ENCODE measurements around the gene PRRX1.
A peak's percentile ranks its signal among the peaks of the same experiment; 100 is the strongest.

The PRRX1 gene

DNA sequence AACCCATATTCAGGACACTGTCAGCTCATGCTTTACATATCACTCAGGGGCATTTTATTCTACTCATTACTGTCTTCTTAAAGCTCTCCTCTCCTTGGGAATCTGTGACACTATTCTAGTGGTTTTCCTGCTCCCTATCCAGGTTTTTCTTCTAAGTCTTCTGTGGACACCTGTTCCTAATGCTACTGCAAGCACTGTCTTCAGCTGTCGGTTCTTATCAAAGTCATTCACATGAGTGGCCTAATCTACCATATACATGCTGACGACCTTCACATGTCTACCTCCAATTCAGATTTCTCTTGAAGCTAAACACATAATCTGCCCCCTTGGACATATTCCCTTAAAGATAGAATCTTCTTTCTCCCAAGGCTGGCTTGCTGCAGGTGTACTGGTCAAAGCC, 39.8 kb upstream of the PRRX1 start:
- TF ChIP-seq ZNF565 (CRISPR knock-in tag; conservative IDR thresholded peaks at IDR 0.05; ENCODE audit: low read depth) (no peak), ZNF70 (CRISPR knock-in tag; IDR thresholded peaks at IDR 0.05) (no peak), SNAI2 (CRISPR knock-in tag; IDR thresholded peaks at IDR 0.05) (no peak), ZC3H10 (CRISPR knock-in tag; IDR thresholded peaks at IDR 0.05) (no peak)
- no peak for ATAC-seq

DNA sequence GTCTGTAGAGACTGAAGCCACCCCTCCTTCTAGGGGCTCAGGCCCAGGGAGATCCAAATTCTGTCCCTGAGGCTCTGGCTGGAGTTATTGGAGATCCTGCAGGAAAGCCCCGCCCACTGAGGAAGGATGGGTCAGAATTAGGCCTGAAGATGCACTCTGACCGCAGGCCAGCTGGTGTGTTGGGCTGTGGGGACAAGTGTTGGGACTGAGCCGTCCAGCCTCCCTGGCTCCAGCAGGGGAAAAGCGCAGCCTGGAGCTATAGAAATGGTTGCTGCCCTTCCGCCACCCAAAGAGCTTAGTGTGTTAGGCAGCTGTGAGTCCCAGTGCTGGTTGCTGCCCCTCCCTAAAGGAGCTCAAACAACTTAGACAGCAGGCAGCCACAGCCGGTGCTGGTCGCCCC, 33.0 kb upstream of the PRRX1 start:
- TF ChIP-seq ISL1 (CRISPR knock-in tag; IDR thresholded peaks at IDR 0.05) (no peak), OSR1 (CRISPR knock-in tag; IDR thresholded peaks at IDR 0.05) (no peak), TOX (CRISPR knock-in tag; IDR thresholded peaks at IDR 0.05; ENCODE audit: borderline replicate concordance) (no peak), ZFP30 (CRISPR knock-in tag; IDR thresholded peaks at IDR 0.05) (no peak), TCF4 (CRISPR knock-in tag; IDR thresholded peaks at IDR 0.05; ENCODE audit: borderline replicate concordance) (no peak), ESRRG (CRISPR knock-in tag; IDR thresholded peaks at IDR 0.05) (no peak), PPARA (CRISPR knock-in tag; IDR thresholded peaks at IDR 0.05; ENCODE audit: borderline replicate concordance) (no peak), ZNF565 (CRISPR knock-in tag; conservative IDR thresholded peaks at IDR 0.05; ENCODE audit: low read depth) (no peak), ZNF70 (CRISPR knock-in tag; IDR thresholded peaks at IDR 0.05) (no peak), ZC3H10 (CRISPR knock-in tag; IDR thresholded peaks at IDR 0.05) (no peak), CSDC2 (CRISPR knock-in tag; IDR thresholded peaks at IDR 0.05) (no peak), ZNF8 (CRISPR knock-in tag; IDR thresholded peaks at IDR 0.05) (no peak), GLIS3 (CRISPR knock-in tag; IDR thresholded peaks at IDR 0.05) (no peak)
- TF ChIP-seq, protein P1, sequence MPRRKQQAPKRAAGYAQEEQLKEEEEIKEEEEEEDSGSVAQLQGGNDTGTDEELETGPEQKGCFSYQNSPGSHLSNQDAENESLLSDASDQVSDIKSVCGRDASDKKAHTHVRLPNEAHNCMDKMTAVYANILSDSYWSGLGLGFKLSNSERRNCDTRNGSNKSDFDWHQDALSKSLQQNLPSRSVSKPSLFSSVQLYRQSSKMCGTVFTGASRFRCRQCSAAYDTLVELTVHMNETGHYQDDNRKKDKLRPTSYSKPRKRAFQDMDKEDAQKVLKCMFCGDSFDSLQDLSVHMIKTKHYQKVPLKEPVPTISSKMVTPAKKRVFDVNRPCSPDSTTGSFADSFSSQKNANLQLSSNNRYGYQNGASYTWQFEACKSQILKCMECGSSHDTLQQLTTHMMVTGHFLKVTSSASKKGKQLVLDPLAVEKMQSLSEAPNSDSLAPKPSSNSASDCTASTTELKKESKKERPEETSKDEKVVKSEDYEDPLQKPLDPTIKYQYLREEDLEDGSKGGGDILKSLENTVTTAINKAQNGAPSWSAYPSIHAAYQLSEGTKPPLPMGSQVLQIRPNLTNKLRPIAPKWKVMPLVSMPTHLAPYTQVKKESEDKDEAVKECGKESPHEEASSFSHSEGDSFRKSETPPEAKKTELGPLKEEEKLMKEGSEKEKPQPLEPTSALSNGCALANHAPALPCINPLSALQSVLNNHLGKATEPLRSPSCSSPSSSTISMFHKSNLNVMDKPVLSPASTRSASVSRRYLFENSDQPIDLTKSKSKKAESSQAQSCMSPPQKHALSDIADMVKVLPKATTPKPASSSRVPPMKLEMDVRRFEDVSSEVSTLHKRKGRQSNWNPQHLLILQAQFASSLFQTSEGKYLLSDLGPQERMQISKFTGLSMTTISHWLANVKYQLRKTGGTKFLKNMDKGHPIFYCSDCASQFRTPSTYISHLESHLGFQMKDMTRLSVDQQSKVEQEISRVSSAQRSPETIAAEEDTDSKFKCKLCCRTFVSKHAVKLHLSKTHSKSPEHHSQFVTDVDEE (CRISPR knock-in tag; IDR thresholded peaks at IDR 0.05) = no peak
- TF ChIP-seq, protein P2, sequence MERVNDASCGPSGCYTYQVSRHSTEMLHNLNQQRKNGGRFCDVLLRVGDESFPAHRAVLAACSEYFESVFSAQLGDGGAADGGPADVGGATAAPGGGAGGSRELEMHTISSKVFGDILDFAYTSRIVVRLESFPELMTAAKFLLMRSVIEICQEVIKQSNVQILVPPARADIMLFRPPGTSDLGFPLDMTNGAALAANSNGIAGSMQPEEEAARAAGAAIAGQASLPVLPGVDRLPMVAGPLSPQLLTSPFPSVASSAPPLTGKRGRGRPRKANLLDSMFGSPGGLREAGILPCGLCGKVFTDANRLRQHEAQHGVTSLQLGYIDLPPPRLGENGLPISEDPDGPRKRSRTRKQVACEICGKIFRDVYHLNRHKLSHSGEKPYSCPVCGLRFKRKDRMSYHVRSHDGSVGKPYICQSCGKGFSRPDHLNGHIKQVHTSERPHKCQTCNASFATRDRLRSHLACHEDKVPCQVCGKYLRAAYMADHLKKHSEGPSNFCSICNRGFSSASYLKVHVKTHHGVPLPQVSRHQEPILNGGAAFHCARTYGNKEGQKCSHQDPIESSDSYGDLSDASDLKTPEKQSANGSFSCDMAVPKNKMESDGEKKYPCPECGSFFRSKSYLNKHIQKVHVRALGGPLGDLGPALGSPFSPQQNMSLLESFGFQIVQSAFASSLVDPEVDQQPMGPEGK (CRISPR knock-in tag; IDR thresholded peaks at IDR 0.05; ENCODE audit: borderline replicate concordance) = no peak
- TF ChIP-seq, protein P3, sequence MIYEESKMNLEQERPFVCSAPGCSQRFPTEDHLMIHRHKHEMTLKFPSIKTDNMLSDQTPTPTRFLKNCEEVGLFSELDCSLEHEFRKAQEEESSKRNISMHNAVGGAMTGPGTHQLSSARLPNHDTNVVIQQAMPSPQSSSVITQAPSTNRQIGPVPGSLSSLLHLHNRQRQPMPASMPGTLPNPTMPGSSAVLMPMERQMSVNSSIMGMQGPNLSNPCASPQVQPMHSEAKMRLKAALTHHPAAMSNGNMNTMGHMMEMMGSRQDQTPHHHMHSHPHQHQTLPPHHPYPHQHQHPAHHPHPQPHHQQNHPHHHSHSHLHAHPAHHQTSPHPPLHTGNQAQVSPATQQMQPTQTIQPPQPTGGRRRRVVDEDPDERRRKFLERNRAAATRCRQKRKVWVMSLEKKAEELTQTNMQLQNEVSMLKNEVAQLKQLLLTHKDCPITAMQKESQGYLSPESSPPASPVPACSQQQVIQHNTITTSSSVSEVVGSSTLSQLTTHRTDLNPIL (CRISPR knock-in tag; IDR thresholded peaks at IDR 0.05; ENCODE audit: low read depth) = no peak
- TF ChIP-seq, protein P4, sequence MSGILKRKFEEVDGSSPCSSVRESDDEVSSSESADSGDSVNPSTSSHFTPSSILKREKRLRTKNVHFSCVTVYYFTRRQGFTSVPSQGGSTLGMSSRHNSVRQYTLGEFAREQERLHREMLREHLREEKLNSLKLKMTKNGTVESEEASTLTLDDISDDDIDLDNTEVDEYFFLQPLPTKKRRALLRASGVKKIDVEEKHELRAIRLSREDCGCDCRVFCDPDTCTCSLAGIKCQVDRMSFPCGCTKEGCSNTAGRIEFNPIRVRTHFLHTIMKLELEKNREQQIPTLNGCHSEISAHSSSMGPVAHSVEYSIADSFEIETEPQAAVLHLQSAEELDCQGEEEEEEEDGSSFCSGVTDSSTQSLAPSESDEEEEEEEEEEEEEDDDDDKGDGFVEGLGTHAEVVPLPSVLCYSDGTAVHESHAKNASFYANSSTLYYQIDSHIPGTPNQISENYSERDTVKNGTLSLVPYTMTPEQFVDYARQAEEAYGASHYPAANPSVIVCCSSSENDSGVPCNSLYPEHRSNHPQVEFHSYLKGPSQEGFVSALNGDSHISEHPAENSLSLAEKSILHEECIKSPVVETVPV (CRISPR knock-in tag; IDR thresholded peaks at IDR 0.05) = no peak
- no peak for ATAC-seq

DNA sequence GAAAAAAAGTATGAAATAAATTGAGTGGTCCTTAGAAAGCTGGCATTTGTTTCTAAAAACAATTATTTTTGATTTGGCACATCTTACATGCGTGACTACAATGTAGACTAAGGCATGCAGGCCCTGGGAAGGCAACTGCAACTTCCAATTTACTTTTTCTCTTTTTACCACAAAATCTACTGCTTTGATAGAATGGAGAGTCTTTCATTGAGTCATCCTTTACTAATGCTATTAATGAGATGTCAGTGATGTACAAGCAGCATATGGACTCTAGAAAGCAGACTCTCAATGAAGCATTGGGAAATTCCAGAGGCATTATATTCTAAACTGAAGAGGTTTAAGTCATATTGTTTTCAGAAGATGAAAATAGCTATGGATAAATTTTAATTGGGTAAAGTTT, 29.6 kb upstream of the PRRX1 start:
- TF ChIP-seq RARB (CRISPR knock-in tag; IDR thresholded peaks at IDR 0.05) (no peak), CSDC2 (CRISPR knock-in tag; IDR thresholded peaks at IDR 0.05) (no peak), ZFP3 (CRISPR knock-in tag; IDR thresholded peaks at IDR 0.05) (no peak), SNAI2 (CRISPR knock-in tag; IDR thresholded peaks at IDR 0.05) (no peak), GLIS3 (CRISPR knock-in tag; IDR thresholded peaks at IDR 0.05) (no peak), OSR1 (CRISPR knock-in tag; IDR thresholded peaks at IDR 0.05) (no peak), ISL1 (CRISPR knock-in tag; IDR thresholded peaks at IDR 0.05) (no peak), PPARA (CRISPR knock-in tag; IDR thresholded peaks at IDR 0.05; ENCODE audit: borderline replicate concordance) (no peak), ZNF8 (CRISPR knock-in tag; IDR thresholded peaks at IDR 0.05) (no peak), ZC3H10 (CRISPR knock-in tag; IDR thresholded peaks at IDR 0.05) (peak; percentile 77; the same call in 1 of the 2 replicates), ARNTL (CRISPR knock-in tag; IDR thresholded peaks at IDR 0.05; ENCODE audit: borderline replicate concordance, low read depth) (no peak), ZFP30 (CRISPR knock-in tag; IDR thresholded peaks at IDR 0.05) (no peak), ZNF70 (CRISPR knock-in tag; IDR thresholded peaks at IDR 0.05) (no peak), TOX (CRISPR knock-in tag; IDR thresholded peaks at IDR 0.05; ENCODE audit: borderline replicate concordance) (peak; percentile 74; the same call in 1 of the 2 replicates)
- TF ChIP-seq, protein P4 (CRISPR knock-in tag; IDR thresholded peaks at IDR 0.05) = no peak
- TF ChIP-seq, protein P1 (CRISPR knock-in tag; IDR thresholded peaks at IDR 0.05) = no peak
- TF ChIP-seq, protein P2 (CRISPR knock-in tag; IDR thresholded peaks at IDR 0.05; ENCODE audit: borderline replicate concordance) = no peak
- TF ChIP-seq, protein P3 (CRISPR knock-in tag; IDR thresholded peaks at IDR 0.05; ENCODE audit: low read depth) = no peak
- peak; percentile 95 for ATAC-seq
